ENCODE measurements around the gene TEX35.
A peak's percentile ranks its signal among the peaks of the same experiment; 100 is the strongest.

The TEX35 gene

DNA sequence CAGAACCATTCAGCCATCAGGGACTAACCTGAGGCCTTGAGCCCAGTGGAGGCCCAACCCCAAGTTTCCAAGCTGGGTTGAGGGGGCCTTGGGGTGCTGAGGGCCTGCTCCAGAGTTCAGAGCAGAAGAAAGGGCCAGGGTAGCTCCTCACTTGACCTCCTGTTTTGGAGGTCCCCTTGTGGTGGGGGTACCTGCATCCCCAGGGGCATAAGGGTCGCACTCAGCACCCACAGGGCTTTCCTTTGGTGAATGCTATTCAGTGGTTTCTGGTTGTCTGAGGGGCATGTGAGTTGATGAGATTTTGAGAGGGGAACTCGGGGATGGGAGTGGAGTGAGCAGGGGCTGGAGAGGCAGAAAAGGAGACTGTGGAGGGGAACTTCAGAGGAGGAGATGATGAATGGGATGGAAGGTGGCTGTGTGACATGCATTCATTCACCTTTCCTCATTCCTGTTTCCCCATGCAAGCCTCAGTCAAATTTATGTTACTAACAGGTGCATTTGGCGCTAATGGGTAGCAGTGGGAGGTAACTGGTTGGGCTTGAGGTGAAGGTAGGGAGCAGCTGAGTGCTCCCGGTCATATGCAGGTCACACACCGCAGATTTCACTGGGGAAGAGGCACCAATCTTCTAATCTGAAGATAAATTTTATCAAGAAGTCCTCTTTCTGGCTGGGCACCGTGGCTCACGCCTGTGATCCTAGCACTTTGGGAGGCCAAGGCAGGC, 50.4 kb downstream of the TEX35 start:
- no peak overlapping the region for H3K4me3 ChIP-seq (ENCODE audit: low read depth, low read length)
- DNase-seq (ENCODE audit: low read depth), result no peak
- no peak for TF ChIP-seq CTCF (IDR thresholded peaks at IDR 0.05; ENCODE audit: low read depth, low read length, missing control alignments)

GRCh38 chr1:178564086-178564782, 51.3 kb downstream of the TEX35 start:
- H3K4me3 ChIP-seq (ENCODE audit: low read depth, low read length), result no peak overlapping the region
- no peak for DNase-seq (ENCODE audit: low read depth)
- no peak for TF ChIP-seq CTCF (IDR thresholded peaks at IDR 0.05; ENCODE audit: low read depth, low read length, missing control alignments)

- no peak overlapping the region for H3K4me3 ChIP-seq (ENCODE audit: low read depth, low read length)
- no peak for DNase-seq (ENCODE audit: low read depth)
- no peak for TF ChIP-seq CTCF (IDR thresholded peaks at IDR 0.05; ENCODE audit: low read depth, low read length, missing control alignments)
Observed at GRCh38 chr1:178564783-178565180, 51.9 kb downstream of the TEX35 start.

GRCh38 chr1:178565586-178565985, 52.7 kb downstream of the TEX35 start:
- DNase-seq (ENCODE audit: low read depth), result no peak
- H3K4me3 ChIP-seq (ENCODE audit: low read depth, low read length), result no peak overlapping the region
- TF ChIP-seq CTCF (IDR thresholded peaks at IDR 0.05; ENCODE audit: low read depth, low read length, missing control alignments), result no peak

GRCh38 chr1:178566187-178566586, 53.3 kb downstream of the TEX35 start:
- DNase-seq (ENCODE audit: low read depth), result peak; percentile 44
- no peak for TF ChIP-seq CTCF (IDR thresholded peaks at IDR 0.05; ENCODE audit: low read depth, low read length, missing control alignments)
- H3K4me3 ChIP-seq (ENCODE audit: low read depth, low read length), result no peak overlapping the region

DNA sequence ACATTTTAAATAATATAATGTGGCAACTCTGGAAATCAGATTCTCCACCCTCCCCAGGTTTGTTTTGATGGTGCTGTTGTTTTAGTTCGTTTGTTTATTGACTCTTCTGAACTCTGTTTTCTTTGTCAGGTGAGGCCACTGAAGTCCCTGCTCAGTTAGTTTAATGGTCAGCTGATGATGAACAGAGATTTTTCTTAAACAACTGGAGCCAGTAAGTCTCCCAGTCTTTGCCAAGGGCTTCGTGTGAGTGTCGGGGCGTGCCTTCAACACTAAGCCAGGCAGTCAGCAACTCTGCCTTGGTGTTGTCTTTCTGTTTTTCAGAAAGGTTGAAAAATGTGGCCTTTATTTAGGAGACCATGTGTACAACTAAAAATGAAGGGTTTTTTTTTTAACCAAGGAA, 58.9 kb downstream of the TEX35 start:
- no peak for DNase-seq (ENCODE audit: low read depth)
- TF ChIP-seq CTCF (IDR thresholded peaks at IDR 0.05; ENCODE audit: low read depth, low read length, missing control alignments), result no peak
- no peak overlapping the region for H3K4me3 ChIP-seq (ENCODE audit: low read depth, low read length)
